Naive thymus-derived CD4-positive, alpha-beta T cell (primary cell): Measurements from ENCODE around the gene RGS5. TPM values are rescaled to one million over a fixed set of nuclear protein-coding genes. Genes with fewer than 3 reads are reported as not detected.

Source experiments
- polyA plus RNA-seq, 2 donors: library from polyadenylated mRNA; unstranded; fragments of 300-500 nt; fragmentation: Illumina TruSeq; gene quantifications; one replicate each; pipeline ENCODE4 v1.2.3, GENCODE V29; 2021
- total RNA-seq, 6 experiments: library from RNA in 5 of 6; stranded (reverse) in 5 of 6; gene quantifications; 1 replicate in 5 of 6; 2 replicates in 1 of 6; pipeline ENCODE4 v1.2.3 and lab custom pipeline; 2021 to 2026

Gene RGS5
- total and polyA plus RNA-seq, 7 experiments from 2014 or later: 0.50 to 7.6 (median 4.0) TPM

Other genes starting within 250 kb of the RGS5 start
- gene RGS4, start 133.6 kb downstream of the RGS5 start, total RNA-seq: not detected
- not detected for gene RGS4, start 133.6 kb downstream of the RGS5 start, polyA plus RNA-seq
- 10 to 100 TPM in 1 of 5 experiments, 1 to 10 TPM in 4; 1.0 to 38.8 (median 2.1) TPM for gene NUF2, start 119.0 kb upstream of the RGS5 start, total RNA-seq
- gene NUF2, start 119.0 kb upstream of the RGS5 start, polyA plus RNA-seq: 1 to 10 TPM; 1.4 to 1.6 TPM